WTC11 (cell line): ENCODE results near the gene SLC25A19. TPM values are rescaled to one million over a fixed set of nuclear protein-coding genes. Genes with fewer than 3 reads are reported as not detected.

Experiments used
- ATAC-seq: fragments of 200-7000 bp; cut with Tn5 transposase; 2 replicates; pipeline ENCODE4 v1.10.0; 2021; ENCODE audit warnings: mild to moderate bottlenecking, moderate library complexity
- CTCF ChIA-PET: fragments of 300-600 bp; sonication (Branson Sonifier 250); formaldehyde crosslinking; loops from one replicate; lab custom pipeline; 2021; ENCODE audit warnings: antibody characterized with exemption; lab: Charles Lee
- POLR2A ChIA-PET: fragments of 350-600 bp; sonication (Branson Sonifier 250); formaldehyde crosslinking; loops from one replicate; lab custom pipeline; 2021; ENCODE audit warnings: antibody characterized with exemption; lab: Charles Lee
- DNase-seq: peaks from one replicate; pipeline ENCODE4 v3.0.0; 2021; ENCODE audit warnings: low spot score
- H3K27ac Mint-ChIP-seq: 2 replicates; pipeline ENCODE4 v1.8.0; 2021; ENCODE audit warnings: mixed read lengths
- H3K27me3 Mint-ChIP-seq: 2 replicates; pipeline ENCODE4 v1.8.0; 2021; ENCODE audit warnings: low read depth, mild to moderate bottlenecking, moderate library complexity, mixed read lengths
- H3K36me3 Mint-ChIP-seq: 2 replicates; pipeline ENCODE4 v1.8.0; 2021; ENCODE audit warnings: mixed read lengths
- H3K4me1 Mint-ChIP-seq: 2 replicates; pipeline ENCODE4 v1.8.0; 2022; ENCODE audit warnings: mixed read lengths
- H3K4me3 Mint-ChIP-seq: 2 replicates; pipeline ENCODE4 v1.8.0; 2021; ENCODE audit warnings: mild to moderate bottlenecking, moderate library complexity, mixed read lengths
- H3K9me3 Mint-ChIP-seq: 2 replicates; pipeline ENCODE4 v1.8.0; 2021; ENCODE audit warnings: mixed read lengths
- ARID4B ChIP-seq: sonication (generic); formaldehyde crosslinking; IDR thresholded peaks from 2 replicates; pipeline ENCODE4 v1.8.0; 2023; ENCODE audit warnings: missing genetic modification reagents, mild to moderate bottlenecking, borderline replicate concordance
- CBFB ChIP-seq: sonication (generic); formaldehyde crosslinking; IDR thresholded peaks from 2 replicates; pipeline ENCODE4 v1.8.1; 2022; ENCODE audit warnings: mild to moderate bottlenecking, low read depth, missing genetic modification reagents
- CTCF ChIP-seq: fragments of 200-600 bp; IDR thresholded peaks from 2 replicates; pipeline ENCODE4 v1.8.0; 2022; ENCODE audit warnings: antibody characterized with exemption
- EMX1 ChIP-seq: fragments of 250-450 bp; sonication (Bioruptor Pico); IDR thresholded peaks from 2 replicates; pipeline ENCODE4 v1.8.0; 2021; ENCODE audit warnings: mild to moderate bottlenecking
- GABPB1 ChIP-seq: sonication (generic); formaldehyde crosslinking; IDR thresholded peaks from 2 replicates; pipeline ENCODE4 v1.8.1; 2023; ENCODE audit warnings: mild to moderate bottlenecking, missing genetic modification reagents
- IRF2 ChIP-seq: sonication (generic); formaldehyde crosslinking; IDR thresholded peaks from 2 replicates; pipeline ENCODE4 v1.8.0; 2022; ENCODE audit warnings: low read depth, missing genetic modification reagents, borderline replicate concordance
- JUN ChIP-seq: sonication (generic); formaldehyde crosslinking; IDR thresholded peaks from 2 replicates; pipeline ENCODE4 v1.8.0; 2023; ENCODE audit warnings: mild to moderate bottlenecking, missing genetic modification reagents
- NFYB ChIP-seq: sonication (generic); formaldehyde crosslinking; conservative IDR thresholded peaks from 2 replicates; pipeline ENCODE4 v1.8.0; 2022; ENCODE audit warnings: low read depth, missing genetic modification reagents
- RELA ChIP-seq: sonication (generic); formaldehyde crosslinking; IDR thresholded peaks from 2 replicates; pipeline ENCODE4 v1.8.1; 2022; ENCODE audit warnings: missing genetic modification reagents, mild to moderate bottlenecking, borderline replicate concordance
- SMAD4 ChIP-seq: sonication (generic); formaldehyde crosslinking; IDR thresholded peaks from 2 replicates; pipeline ENCODE4 v1.8.0; 2022; ENCODE audit warnings: mild to moderate bottlenecking, missing genetic modification reagents
- TEAD1 ChIP-seq: sonication (generic); formaldehyde crosslinking; IDR thresholded peaks from 2 replicates; pipeline ENCODE4 v1.8.0; 2022; ENCODE audit warnings: mild to moderate bottlenecking, missing genetic modification reagents
- TP53 ChIP-seq: sonication (generic); formaldehyde crosslinking; IDR thresholded peaks from 2 replicates; pipeline ENCODE4 v1.8.1; 2023; ENCODE audit warnings: mild to moderate bottlenecking, missing genetic modification reagents
- ZNF281 ChIP-seq: sonication (generic); formaldehyde crosslinking; IDR thresholded peaks from 2 replicates; pipeline ENCODE4 v1.8.0; 2023; ENCODE audit warnings: mild to moderate bottlenecking, missing genetic modification reagents
- ZNF416 ChIP-seq: fragments of 250-450 bp; sonication (Bioruptor Pico); IDR thresholded peaks from 2 replicates; pipeline ENCODE4 v1.9.0; 2021; ENCODE audit warnings: mild to moderate bottlenecking, inconsistent platforms
- total RNA-seq: library from RNA; stranded (reverse); gene quantifications from 3 replicates; pipeline ENCODE4 v1.2.3, GENCODE V29; 2021
- TF ChIP-seq, protein P1 (sequence below): sonication (generic); formaldehyde crosslinking; IDR thresholded peaks from 2 replicates; pipeline ENCODE4 v1.8.1; 2022; ENCODE audit warnings: missing genetic modification reagents, borderline replicate concordance
- TF ChIP-seq, protein P2 (sequence below): fragments of 250-450 bp; sonication (Bioruptor Pico); conservative IDR thresholded peaks from 2 replicates; pipeline ENCODE4 v1.9.0; 2021; ENCODE audit warnings: mild to moderate bottlenecking

Gene SLC25A19
- total RNA-seq, 1 experiment from 2014 or later = 27.7 TPM

GRCh38 chr17:75231071-75231470 is 58.2 kb downstream of the SLC25A19 start:
- H3K36me3 Mint-ChIP-seq = peaks cover 70% of the 10 kb centered on the region
- H3K4me3 Mint-ChIP-seq = no peak overlapping the region
- DNase-seq (no peak), ATAC-seq (no peak)
- H3K27me3 Mint-ChIP-seq = no peaks in the 10 kb centered on the region
- H3K4me1 Mint-ChIP-seq = no peaks in the 10 kb centered on the region
- CTCF ChIA-PET = interaction anchor here (0.7 to 6.4 kb wide), 4 partner anchors 9 to 100 kb away, joined by 3 to 62 read pairs (median 4); partner anchors contain the start of genes MIF4GD and NT5C
- no peaks in the 10 kb centered on the region for H3K9me3 Mint-ChIP-seq
- TF ChIP-seq, protein P1, sequence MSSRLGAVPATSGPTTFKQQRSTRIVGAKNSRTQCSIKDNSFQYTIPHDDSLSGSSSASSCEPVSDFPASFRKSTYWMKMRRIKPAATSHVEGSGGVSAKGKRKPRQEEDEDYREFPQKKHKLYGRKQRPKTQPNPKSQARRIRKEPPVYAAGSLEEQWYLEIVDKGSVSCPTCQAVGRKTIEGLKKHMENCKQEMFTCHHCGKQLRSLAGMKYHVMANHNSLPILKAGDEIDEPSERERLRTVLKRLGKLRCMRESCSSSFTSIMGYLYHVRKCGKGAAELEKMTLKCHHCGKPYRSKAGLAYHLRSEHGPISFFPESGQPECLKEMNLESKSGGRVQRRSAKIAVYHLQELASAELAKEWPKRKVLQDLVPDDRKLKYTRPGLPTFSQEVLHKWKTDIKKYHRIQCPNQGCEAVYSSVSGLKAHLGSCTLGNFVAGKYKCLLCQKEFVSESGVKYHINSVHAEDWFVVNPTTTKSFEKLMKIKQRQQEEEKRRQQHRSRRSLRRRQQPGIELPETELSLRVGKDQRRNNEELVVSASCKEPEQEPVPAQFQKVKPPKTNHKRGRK (CRISPR knock-in tag) = no peak
- no peak for TF ChIP-seq JUN (CRISPR knock-in tag)
- TF ChIP-seq TEAD1 (CRISPR knock-in tag) = no peak
- TF ChIP-seq NFYB (CRISPR knock-in tag) = no peak
- TF ChIP-seq CBFB (CRISPR knock-in tag) = no peak
- TF ChIP-seq EMX1 (CRISPR knock-in tag) = no peak
- TF ChIP-seq ZNF281 (CRISPR knock-in tag) = no peak
- no peak for TF ChIP-seq IRF2 (CRISPR knock-in tag)
- no peak for TF ChIP-seq ZNF416
- no peak for TF ChIP-seq CTCF
- TF ChIP-seq TP53 (CRISPR knock-in tag) = no peak
- TF ChIP-seq GABPB1 (CRISPR knock-in tag) = no peak
- no peak for TF ChIP-seq SMAD4
- no peak for TF ChIP-seq ARID4B (CRISPR knock-in tag)
- TF ChIP-seq, protein P2, sequence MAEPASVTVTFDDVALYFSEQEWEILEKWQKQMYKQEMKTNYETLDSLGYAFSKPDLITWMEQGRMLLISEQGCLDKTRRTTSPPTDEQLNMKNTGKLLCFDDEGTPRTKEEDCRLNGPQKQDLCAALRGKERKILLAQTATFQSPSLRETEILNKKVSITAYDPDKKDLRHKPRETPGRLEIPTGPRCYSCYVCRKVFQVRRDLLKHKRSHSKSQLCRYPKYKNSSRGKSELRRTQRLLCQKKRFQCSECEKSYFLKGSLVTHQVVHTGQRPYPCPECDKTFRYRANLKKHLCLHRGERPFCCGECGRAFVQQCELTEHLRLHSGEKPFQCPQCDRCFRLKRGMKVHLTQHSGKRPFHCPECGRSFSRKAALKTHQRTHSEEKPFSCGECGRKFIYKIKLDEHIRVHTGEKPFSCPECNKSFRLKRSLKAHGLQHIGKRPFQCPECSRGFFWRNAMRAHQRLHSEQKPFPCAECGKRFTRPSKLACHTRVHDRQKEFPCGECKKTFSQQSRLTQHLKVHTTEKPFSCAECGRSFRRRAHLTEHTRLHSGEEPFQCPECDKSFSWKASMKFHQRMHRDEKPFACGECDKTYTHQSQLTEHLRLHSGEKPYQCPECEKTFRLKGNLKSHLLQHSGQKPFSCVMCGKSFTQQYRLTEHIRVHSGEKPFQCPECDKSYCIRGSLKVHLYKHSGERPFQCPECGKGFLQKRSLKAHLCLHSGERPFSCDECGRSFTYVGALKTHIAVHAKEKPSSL (CRISPR knock-in tag) = no peak
- no peak for TF ChIP-seq RELA (CRISPR knock-in tag)
- H3K27ac Mint-ChIP-seq = no peak overlapping the region
- POLR2A ChIA-PET = no interaction called here
